ENCODE measurements around the gene KCNQ1. TPM values are rescaled to one million over a fixed set of nuclear protein-coding genes. Genes with fewer than 3 reads are reported as not detected.

KCNQ1 gene
- total RNA-seq, 2 experiments from 2014 or later: 9.1 to 10.9 TPM

DNA sequence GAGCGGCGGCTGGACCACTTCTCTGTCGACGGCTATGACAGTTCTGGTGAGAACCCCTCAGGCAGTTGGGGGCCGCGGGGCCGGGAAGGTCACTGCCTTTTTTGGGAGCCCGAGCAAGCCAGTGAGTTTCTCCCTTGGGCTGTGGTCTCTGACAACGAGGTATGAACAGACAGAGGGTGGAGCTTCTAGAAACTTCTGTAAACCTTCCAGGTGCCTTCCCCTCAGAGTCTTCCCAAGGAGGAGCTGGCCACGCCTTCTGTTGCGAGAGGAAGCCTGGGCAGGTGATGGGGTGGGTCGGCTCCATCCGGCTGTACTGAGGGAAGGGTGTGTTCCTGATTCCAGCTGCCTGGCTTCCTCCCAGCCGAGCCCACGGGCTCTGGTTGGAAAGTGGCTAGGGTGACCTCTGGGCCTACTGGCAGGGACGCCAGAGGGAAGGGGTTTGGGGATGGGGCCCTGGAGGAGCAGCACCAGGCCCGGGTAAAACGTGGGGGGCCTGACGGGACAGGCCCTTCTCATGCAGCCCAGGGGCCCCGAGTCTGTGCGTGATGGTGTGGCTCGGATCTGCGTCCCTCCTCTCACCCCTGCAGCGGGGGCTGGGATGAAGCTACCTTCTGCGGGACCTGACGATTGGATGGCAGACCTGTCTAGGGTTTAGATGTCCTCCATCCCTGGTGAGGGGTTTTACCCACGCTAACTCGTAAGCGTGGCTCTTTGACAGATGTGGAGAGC lies 144.2 kb downstream of the KCNQ1 start:
- ChIA-PET CTCF (no interaction called here), POLR2A (no interaction called here)
- DNase-seq: no peak
- intact Hi-C loops (cut with DNase I, micrococcal nuclease): no loop called here
- ATAC-seq: no peak
- Mint-ChIP-seq H3K4me3 (no peak overlapping the region), H3K36me3 (ENCODE audit: low read depth) (peaks cover 11% of the 10 kb centered on the region), H3K27me3 (no peaks in the 10 kb centered on the region), H3K9me3 (ENCODE audit: low read depth) (no peaks in the 10 kb centered on the region), H3K27ac (no peak overlapping the region), H3K4me1 (no peaks in the 10 kb centered on the region)

DNA sequence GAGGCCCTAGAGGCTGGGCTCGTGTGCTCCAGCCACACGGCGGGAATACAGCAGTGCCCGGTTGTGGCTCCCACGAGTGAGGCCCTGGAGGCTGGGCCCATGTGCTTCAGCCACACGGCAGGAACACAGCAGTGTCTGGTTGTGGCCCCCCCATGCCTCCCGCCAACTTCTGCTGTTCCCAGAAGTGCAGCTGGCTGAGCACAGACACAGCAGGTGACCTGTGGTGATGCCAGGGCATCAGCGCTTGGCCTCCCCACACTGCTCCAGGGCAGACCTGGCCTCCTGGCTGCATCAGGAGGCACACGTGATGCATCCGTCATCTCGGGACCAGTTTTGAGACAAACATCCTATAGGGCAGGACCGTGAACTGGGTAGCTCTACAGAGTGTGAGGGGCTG lies 144.7 kb downstream of the KCNQ1 start:
- DNase-seq (no peak), ATAC-seq (no peak)
- Mint-ChIP-seq H3K27ac (no peak overlapping the region), H3K27me3 (no peaks in the 10 kb centered on the region), H3K4me1 (no peaks in the 10 kb centered on the region), H3K4me3 (no peak overlapping the region), H3K9me3 (ENCODE audit: low read depth) (no peaks in the 10 kb centered on the region), H3K36me3 (ENCODE audit: low read depth) (peaks cover 14% of the 10 kb centered on the region)
- intact Hi-C loops (cut with DNase I, micrococcal nuclease): no loop called here
- ChIA-PET CTCF (no interaction called here), POLR2A (no interaction called here)

DNA sequence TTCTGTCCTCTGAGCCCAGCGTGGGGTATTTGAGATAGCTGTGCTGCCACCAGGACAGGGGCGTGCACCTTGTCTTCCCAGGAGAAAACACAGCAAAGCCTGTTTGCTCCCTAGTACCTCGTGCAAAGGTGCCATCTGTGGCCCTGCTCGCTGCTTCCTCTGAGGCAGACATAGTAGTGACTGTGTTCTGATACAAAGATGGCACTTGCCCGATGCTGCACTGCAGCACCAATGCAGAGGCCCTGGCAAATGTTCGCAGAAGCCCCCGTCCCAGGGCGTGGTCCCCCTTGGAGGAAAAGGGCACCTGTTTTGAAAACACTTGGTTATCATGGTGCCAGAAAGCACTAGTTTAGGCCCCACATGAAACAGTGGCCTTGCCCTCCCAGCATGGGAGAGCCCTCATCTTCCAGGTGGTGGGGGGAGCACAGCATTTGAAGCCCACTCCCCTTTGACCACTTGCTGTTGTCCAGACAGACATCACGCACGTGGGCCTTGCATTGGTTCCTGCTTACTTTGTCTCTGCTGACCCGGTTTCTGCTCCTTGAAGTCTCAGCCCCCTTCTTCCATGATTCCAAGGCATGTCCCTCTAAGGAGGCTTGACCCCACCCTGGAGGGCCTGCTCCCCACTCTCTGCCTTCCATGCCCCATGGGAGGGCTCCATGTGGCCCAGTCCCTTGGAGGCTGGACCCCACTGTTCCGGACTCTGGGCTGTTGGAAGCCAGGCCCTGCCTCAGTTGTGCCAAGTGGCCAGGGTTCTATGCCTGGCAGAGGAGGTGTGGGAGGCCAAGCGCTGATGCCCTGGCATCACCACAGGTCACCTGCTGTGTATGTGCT lies 145.5 kb downstream of the KCNQ1 start:
- H3K27me3 Mint-ChIP-seq: no peaks in the 10 kb centered on the region
- ATAC-seq (no peak), DNase-seq (no peak)
- H3K36me3 Mint-ChIP-seq (ENCODE audit: low read depth): peaks cover 16% of the 10 kb centered on the region
- POLR2A ChIA-PET: no interaction called here
- no peak overlapping the region for H3K27ac Mint-ChIP-seq
- H3K9me3 Mint-ChIP-seq (ENCODE audit: low read depth): no peaks in the 10 kb centered on the region
- H3K4me1 Mint-ChIP-seq: no peaks in the 10 kb centered on the region
- CTCF ChIA-PET: no interaction called here
- no peak overlapping the region for H3K4me3 Mint-ChIP-seq
- intact Hi-C loops (cut with DNase I, micrococcal nuclease): no loop called here

DNA sequence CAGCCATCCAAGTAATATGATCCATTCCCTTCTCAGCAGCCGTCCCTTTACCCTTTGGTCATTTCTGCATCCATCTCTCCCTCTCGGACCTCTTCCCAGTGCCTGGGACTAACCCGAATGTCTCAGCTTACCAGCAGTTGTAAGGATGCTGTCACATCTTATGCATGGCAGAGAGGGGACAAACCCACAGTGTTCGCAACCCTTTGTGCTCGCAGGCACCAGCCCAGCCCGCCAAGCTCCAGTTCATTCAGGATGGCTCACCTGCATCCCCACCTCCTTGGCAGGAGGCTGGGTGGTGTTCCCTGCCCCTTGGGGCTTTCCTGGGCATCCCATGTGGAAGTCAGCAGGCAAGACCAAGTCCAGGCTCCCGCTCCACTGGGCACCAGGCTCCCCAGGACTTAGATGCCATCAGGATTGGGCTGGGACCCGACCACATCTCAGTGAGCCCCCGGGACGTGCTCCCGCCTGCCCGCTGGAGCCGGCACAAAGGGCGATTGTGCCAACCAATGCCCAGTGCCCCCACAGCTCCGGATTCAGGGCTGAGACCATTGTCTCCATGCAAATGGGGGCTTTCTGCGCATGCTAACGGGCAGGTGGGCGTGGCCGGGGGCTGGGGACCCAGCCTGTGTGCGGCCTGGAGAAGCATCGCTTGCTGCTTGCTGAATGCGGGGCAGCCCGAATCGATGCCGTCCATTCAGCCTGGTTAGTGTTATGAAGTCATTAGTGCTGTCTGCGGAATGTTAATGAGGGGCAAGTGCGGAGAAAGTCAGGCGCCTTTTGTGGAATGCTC lies 146.4 kb downstream of the KCNQ1 start:
- POLR2A ChIA-PET: no interaction called here
- Mint-ChIP-seq H3K27me3 (no peaks in the 10 kb centered on the region), H3K4me3 (no peak overlapping the region), H3K36me3 (ENCODE audit: low read depth) (peaks cover 18% of the 10 kb centered on the region), H3K27ac (no peak overlapping the region), H3K4me1 (no peaks in the 10 kb centered on the region), H3K9me3 (ENCODE audit: low read depth) (no peaks in the 10 kb centered on the region)
- DNase-seq (no peak), ATAC-seq (no peak)
- intact Hi-C loops (cut with DNase I, micrococcal nuclease): no loop called here
- CTCF ChIA-PET: no interaction called here

DNA sequence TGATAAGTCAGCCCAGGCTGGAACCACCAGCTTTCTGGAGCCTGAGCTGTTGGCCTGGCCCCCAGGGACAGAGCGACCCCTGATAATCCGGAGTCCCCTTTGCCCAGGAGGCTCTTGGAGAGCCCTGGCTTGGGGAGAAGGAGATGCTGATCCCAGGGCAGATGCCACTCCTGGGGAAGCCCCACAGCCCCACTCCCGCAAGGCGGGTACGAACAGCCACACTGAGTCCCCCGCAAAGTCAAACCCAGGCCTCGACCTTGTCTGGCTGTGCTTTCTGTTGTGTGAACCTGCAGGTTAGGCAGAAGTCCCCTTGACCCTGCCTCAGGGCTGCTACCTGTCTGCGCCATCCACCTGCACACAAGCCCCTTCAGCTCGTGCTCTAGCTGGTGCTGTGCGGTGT lies 147.0 kb downstream of the KCNQ1 start:
- ATAC-seq (no peak), DNase-seq (no peak)
- ChIA-PET CTCF (no interaction called here), POLR2A (no interaction called here)
- H3K4me3 Mint-ChIP-seq: no peak overlapping the region
- intact Hi-C loops (cut with DNase I, micrococcal nuclease): no loop called here
- no peaks in the 10 kb centered on the region for H3K27me3 Mint-ChIP-seq
- no peaks in the 10 kb centered on the region for H3K4me1 Mint-ChIP-seq
- peaks cover 22% of the 10 kb centered on the region for H3K36me3 Mint-ChIP-seq (ENCODE audit: low read depth)
- H3K27ac Mint-ChIP-seq: no peak overlapping the region
- H3K9me3 Mint-ChIP-seq (ENCODE audit: low read depth): peaks cover 2% of the 10 kb centered on the region

DNA sequence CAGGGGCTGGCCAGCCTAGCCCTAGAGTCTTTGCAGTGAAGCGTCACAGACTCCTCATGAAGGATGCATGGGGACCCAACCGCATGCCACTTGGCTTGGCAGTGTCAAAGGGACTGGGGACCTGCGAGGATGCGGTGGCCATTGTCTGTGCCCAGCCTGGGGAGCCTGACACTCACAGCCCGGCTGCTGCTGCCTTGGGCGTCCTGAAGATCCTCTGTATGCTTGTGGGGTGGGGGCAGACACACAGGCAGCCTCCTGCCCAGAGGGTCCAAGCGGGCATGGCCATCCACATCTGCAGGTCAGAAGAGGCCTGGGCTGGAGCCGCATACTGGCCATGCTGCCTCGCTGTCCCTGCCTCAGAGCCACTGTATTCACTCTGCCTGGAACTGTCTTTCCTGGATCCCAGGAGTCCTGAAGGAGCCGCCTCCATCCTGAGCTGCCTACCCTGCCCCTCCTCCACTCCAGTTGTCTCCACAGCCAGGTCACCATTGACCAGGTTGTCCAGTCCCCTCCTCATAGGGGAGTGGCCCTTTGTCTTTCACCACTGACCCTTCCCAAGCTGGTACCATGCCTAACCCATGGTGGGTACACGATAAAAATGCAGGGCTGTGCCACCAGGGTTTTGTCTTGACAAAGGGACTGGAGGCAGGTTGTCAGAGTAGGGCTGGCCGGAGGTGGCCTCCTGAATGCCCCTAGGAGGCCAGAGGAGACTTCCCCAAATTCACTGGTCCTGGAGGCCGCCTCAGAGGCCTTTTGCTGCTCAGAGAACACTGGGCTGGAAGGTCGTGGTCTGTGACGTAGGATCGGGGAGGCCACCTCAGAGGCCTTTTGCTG lies 148.0 kb downstream of the KCNQ1 start:
- Mint-ChIP-seq H3K4me1 (no peaks in the 10 kb centered on the region), H3K4me3 (no peak overlapping the region), H3K27ac (no peak overlapping the region), H3K27me3 (no peaks in the 10 kb centered on the region), H3K9me3 (ENCODE audit: low read depth) (peaks cover 8% of the 10 kb centered on the region), H3K36me3 (ENCODE audit: low read depth) (peaks cover 25% of the 10 kb centered on the region)
- ATAC-seq (no peak), DNase-seq (no peak)
- POLR2A ChIA-PET: no interaction called here
- CTCF ChIA-PET: no interaction called here
- intact Hi-C loops (cut with DNase I, micrococcal nuclease): no loop called here

DNA sequence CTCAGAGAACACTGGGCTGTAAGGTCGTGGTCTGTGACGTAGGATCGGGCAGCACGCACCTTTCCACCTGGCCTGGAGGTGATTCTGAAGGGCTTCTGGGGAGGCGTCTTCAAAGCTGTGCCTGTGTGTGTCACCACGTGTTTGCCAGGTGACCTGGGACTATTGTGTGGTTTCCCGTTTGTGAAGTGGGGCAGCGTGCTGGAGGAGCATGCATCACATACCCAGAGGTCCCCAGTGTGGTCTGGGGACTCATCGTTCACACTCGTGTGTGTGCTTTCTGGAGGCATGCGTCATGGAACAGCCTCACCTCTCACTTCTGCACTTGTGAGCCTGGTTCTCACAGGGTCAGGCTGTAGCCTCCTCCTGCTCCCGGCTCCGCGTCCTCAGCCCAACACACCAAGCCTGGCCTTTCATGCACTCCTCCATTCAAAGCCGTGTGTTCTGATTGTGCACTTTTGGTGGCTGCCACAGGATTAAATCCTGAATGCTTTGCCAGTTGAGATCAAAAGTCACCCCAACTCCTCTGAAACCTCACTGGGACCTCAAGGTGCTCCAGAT lies 148.7 kb downstream of the KCNQ1 start:
- Mint-ChIP-seq H3K27ac (no peak overlapping the region), H3K4me3 (no peak overlapping the region), H3K4me1 (no peaks in the 10 kb centered on the region), H3K27me3 (no peaks in the 10 kb centered on the region), H3K36me3 (ENCODE audit: low read depth) (peaks cover 27% of the 10 kb centered on the region), H3K9me3 (ENCODE audit: low read depth) (peaks cover 11% of the 10 kb centered on the region)
- DNase-seq (no peak), ATAC-seq (no peak)
- ChIA-PET POLR2A (no interaction called here), CTCF (no interaction called here)
- intact Hi-C loops (cut with DNase I, micrococcal nuclease): no loop called here

DNA sequence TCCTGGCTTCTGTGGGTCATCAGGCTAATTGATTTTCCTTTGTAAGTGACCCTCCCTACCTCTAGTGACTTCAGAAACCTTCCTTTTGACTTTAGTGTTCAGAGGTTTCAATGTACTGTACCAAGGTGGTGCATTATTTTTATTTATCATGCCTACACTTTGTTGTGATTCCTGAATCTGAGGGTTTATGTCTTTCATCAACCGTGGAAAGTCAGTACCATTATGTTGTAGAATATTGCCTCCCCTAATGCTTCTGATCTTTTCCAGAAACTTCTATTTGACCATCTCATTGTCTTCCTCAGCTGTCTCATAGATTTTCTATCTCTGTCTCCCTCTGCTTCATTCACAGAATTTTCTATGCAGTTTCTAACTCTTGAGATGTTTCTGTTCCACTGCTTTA lies 149.5 kb downstream of the KCNQ1 start:
- intact Hi-C loops (cut with DNase I, micrococcal nuclease): no loop called here
- DNase-seq (no peak), ATAC-seq (no peak)
- peaks cover 30% of the 10 kb centered on the region for H3K36me3 Mint-ChIP-seq (ENCODE audit: low read depth)
- no peaks in the 10 kb centered on the region for H3K27me3 Mint-ChIP-seq
- H3K4me1 Mint-ChIP-seq: no peaks in the 10 kb centered on the region
- ChIA-PET CTCF (no interaction called here), POLR2A (no interaction called here)
- H3K27ac Mint-ChIP-seq: no peak overlapping the region
- H3K9me3 Mint-ChIP-seq (ENCODE audit: low read depth): peaks cover 11% of the 10 kb centered on the region
- no peak overlapping the region for H3K4me3 Mint-ChIP-seq

DNA sequence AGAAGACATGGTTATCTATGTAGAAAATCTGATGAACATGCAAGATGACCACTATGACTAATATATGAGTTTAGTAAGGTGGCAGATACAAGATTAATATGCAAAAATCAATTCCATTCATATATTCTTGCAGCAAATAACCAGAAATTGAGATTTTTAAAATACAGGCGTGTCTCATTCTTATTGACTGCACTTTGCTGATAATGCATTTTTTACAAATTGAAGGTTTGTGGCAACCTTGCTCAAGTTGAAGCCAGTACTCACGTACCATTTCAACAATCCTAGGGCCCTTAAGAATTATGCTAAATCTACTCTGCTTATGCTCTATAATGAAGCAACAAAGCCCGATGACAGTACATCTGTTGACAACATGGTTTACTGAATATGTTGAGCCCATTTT lies 150.4 kb downstream of the KCNQ1 start:
- intact Hi-C loops (cut with DNase I, micrococcal nuclease): no loop called here
- peaks cover 11% of the 10 kb centered on the region for H3K9me3 Mint-ChIP-seq (ENCODE audit: low read depth)
- ATAC-seq (no peak), DNase-seq (no peak)
- CTCF ChIA-PET: no interaction called here
- H3K27me3 Mint-ChIP-seq: no peaks in the 10 kb centered on the region
- peaks cover 26% of the 10 kb centered on the region for H3K36me3 Mint-ChIP-seq (ENCODE audit: low read depth)
- H3K4me1 Mint-ChIP-seq: no peaks in the 10 kb centered on the region
- H3K27ac Mint-ChIP-seq: no peak overlapping the region
- no peak overlapping the region for H3K4me3 Mint-ChIP-seq
- POLR2A ChIA-PET: no interaction called here

DNA sequence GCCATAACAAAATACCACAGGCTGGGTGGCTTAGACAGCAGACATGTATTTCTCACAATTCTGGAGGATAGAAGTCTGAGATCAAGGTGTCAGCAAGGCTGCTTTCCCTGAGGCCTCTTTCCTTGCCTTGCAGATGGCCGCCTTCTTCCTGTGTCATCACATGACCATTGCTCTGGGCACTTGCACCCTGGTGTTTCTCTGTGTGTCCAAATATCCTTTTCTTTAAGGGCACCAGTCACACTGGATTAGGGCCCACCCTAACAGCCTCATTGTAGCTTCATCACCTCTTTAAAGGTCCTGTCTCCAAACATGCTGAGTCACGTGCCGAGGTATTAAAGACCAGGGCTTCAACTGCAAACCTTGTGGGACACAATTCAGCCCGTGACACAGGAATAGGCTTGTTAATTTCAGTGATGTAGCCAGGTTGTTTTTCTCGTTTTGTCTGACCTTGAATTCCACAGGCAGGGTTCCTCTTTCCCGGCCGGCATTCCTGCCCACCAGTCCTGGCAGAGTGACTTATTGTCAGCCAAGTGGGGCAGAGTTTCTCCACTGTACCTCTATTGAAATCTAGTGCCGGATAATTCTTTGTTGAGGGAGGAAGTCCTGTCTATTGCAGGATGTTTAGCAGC lies 154.9 kb downstream of the KCNQ1 start:
- DNase-seq (no peak), ATAC-seq (no peak)
- Mint-ChIP-seq H3K4me1 (no peaks in the 10 kb centered on the region), H3K4me3 (no peak overlapping the region), H3K27ac (no peak overlapping the region), H3K9me3 (ENCODE audit: low read depth) (peaks cover 11% of the 10 kb centered on the region), H3K27me3 (no peaks in the 10 kb centered on the region), H3K36me3 (ENCODE audit: low read depth) (peaks cover 18% of the 10 kb centered on the region)
- intact Hi-C loops (cut with DNase I, micrococcal nuclease): no loop called here
- POLR2A ChIA-PET: no interaction called here
- CTCF ChIA-PET: no interaction called here

DNA sequence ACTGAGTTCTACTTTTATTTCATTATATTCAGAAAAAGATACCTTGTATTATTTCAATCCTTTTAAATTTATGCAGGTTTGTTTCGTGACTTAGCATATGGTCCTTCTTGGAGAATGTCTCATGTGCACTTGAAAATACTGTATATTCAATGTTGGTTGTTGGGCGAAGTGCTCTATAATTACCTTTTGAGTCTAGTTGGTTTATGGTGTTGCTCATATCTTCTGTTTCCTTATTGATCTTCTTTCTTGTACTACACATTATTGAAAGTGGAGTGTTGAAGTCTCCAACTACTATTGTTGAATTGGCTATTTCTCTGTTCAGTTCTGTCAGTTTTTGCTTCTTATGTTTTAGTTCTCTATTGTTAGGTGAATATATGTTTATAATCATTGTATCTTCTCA lies 164.5 kb downstream of the KCNQ1 start:
- H3K9me3 Mint-ChIP-seq (ENCODE audit: low read depth): peaks cover 12% of the 10 kb centered on the region
- no peaks in the 10 kb centered on the region for H3K4me1 Mint-ChIP-seq
- no peak overlapping the region for H3K4me3 Mint-ChIP-seq
- peaks cover 34% of the 10 kb centered on the region for H3K36me3 Mint-ChIP-seq (ENCODE audit: low read depth)
- CTCF ChIA-PET: no interaction called here
- DNase-seq: no peak
- intact Hi-C loops (cut with DNase I, micrococcal nuclease): no loop called here
- no peak overlapping the region for H3K27ac Mint-ChIP-seq
- POLR2A ChIA-PET: no interaction called here
- ATAC-seq: no peak
- no peaks in the 10 kb centered on the region for H3K27me3 Mint-ChIP-seq
